Trophoblast cell (in vitro differentiated cells and primary cell): ENCODE data around the gene HPS5.

Experiments used
- DNase-seq, 2 donors: peaks; one replicate each; pipeline ENCODE4 v3.0.0-alpha.2; 2016
- H2AFZ ChIP-seq: 2 replicates; pipeline ENCODE4 v1.6.1; 2013; ENCODE audit warnings: low read length, moderate library complexity, mild to moderate bottlenecking; ENCODE audit not compliant: insufficient read depth, poor library complexity
- H2AK5ac ChIP-seq: 2 replicates; pipeline ENCODE4 v1.6.1; 2013; ENCODE audit warnings: mild to moderate bottlenecking, low read length
- H2BK120ac ChIP-seq: 2 replicates; pipeline ENCODE4 v1.6.1; 2013; ENCODE audit warnings: low read length, mild to moderate bottlenecking, moderate library complexity; ENCODE audit not compliant: insufficient read depth, poor library complexity
- H2BK12ac ChIP-seq: 2 replicates; pipeline ENCODE4 v1.6.1; 2013; ENCODE audit warnings: mild to moderate bottlenecking, low read length, moderate library complexity
- H2BK5ac ChIP-seq: 2 replicates; pipeline ENCODE4 v1.6.1; 2013; ENCODE audit warnings: low read length, low read depth, moderate library complexity, mild to moderate bottlenecking; ENCODE audit not compliant: poor library complexity
- H3K14ac ChIP-seq: 2 replicates; pipeline ENCODE4 v1.6.1; 2013; ENCODE audit warnings: mild to moderate bottlenecking, low read length
- H3K18ac ChIP-seq: 2 replicates; pipeline ENCODE4 v1.6.1; 2013; ENCODE audit warnings: mild to moderate bottlenecking, low read length
- H3K23ac ChIP-seq: 2 replicates; pipeline ENCODE4 v1.6.1; 2013; ENCODE audit warnings: low read length
- H3K27ac ChIP-seq: 2 replicates; pipeline ENCODE4 v1.5.1; 2013; ENCODE audit warnings: low read depth, mild to moderate bottlenecking, inconsistent platforms, low read length, moderate library complexity
- H3K27me3 ChIP-seq: 2 replicates; pipeline ENCODE4 v1.6.1; 2013; ENCODE audit warnings: inconsistent platforms, mild to moderate bottlenecking, low read length, moderate library complexity; ENCODE audit not compliant: insufficient read depth
- H3K36me3 ChIP-seq, 2 experiments: 1 replicate in 1 of 2; 2 replicates in 1 of 2; pipeline ENCODE4 v1.6.1; 2013; ENCODE audit warnings: low read length in 2 of 2, mild to moderate bottlenecking in 2 of 2, moderate library complexity in 1 of 2; ENCODE audit not compliant: insufficient read depth in 2 of 2, control insufficient read depth in 1 of 2
- H3K4ac ChIP-seq: 2 replicates; pipeline ENCODE4 v1.6.1; 2013; ENCODE audit warnings: low read depth, mild to moderate bottlenecking, low read length, moderate library complexity
- H3K4me1 ChIP-seq, 2 experiments: 1 replicate in 1 of 2; 2 replicates in 1 of 2; pipeline ENCODE4 v1.6.1; 2013; ENCODE audit warnings: low read length in 2 of 2, mild to moderate bottlenecking in 2 of 2, moderate library complexity in 1 of 2; ENCODE audit not compliant: insufficient read depth in 2 of 2, control insufficient read depth in 1 of 2
- H3K4me2 ChIP-seq: 2 replicates; pipeline ENCODE4 v1.6.1; 2013; ENCODE audit warnings: inconsistent platforms, mild to moderate bottlenecking, low read length, moderate library complexity
- H3K4me3 ChIP-seq: 2 replicates; pipeline ENCODE4 v1.5.1; 2013; ENCODE audit warnings: mild to moderate bottlenecking, low read depth, low read length, inconsistent platforms
- H3K79me1 ChIP-seq: one replicate; pipeline ENCODE4 v1.6.1; 2013; ENCODE audit warnings: low read length
- H3K79me2 ChIP-seq: 2 replicates; pipeline ENCODE4 v1.6.1; 2013; ENCODE audit warnings: low read length, mild to moderate bottlenecking; ENCODE audit not compliant: control insufficient read depth, insufficient read depth, poor library complexity
- H3K9ac ChIP-seq: 2 replicates; pipeline ENCODE4 v1.6.1; 2013; ENCODE audit warnings: mild to moderate bottlenecking, low read length
- H3K9me3 ChIP-seq: 2 replicates; pipeline ENCODE4 v1.6.1; 2013; ENCODE audit warnings: low read depth, mild to moderate bottlenecking, control low read depth, inconsistent platforms, low read length; ENCODE audit not compliant: insufficient read depth
- H4K12ac ChIP-seq: 2 replicates; pipeline ENCODE4 v1.6.1; 2013; ENCODE audit warnings: low read depth, mild to moderate bottlenecking, low read length, moderate library complexity
- H4K8ac ChIP-seq: 2 replicates; pipeline ENCODE4 v1.6.1; 2013; ENCODE audit warnings: low read depth, mild to moderate bottlenecking, low read length, moderate library complexity
- H4K91ac ChIP-seq: one replicate; pipeline ENCODE4 v1.6.1; 2013; ENCODE audit warnings: low read depth, mild to moderate bottlenecking, low read length, moderate library complexity
- WGBS: extraction: QIAGEN DNeasy Blood & Tissue Kit; methylation state at CpG from one replicate; pipeline ENCODE4 v1.1.7; 2013; ENCODE audit warnings: missing lambda C conversion rate; ENCODE audit not compliant: insufficient read length, insufficient coverage; ENCODE audit errors: extremely low coverage; 5-methylcytosine and 5-hydroxymethylcytosine counted together

HPS5 gene

GRCh38 chr11:18361154-18361553 is 39.2 kb upstream of the HPS5 start:
- H3K9ac ChIP-seq, result no peak overlapping the region
- no peak overlapping the region for H4K91ac ChIP-seq
- H3K18ac ChIP-seq, result no peak overlapping the region
- no peak overlapping the region for H3K4ac ChIP-seq
- H3K27me3 ChIP-seq, result no peaks in the 10 kb centered on the region
- H3K79me1 ChIP-seq, result no peaks in the 10 kb centered on the region
- no peak overlapping the region for H3K14ac ChIP-seq
- no peak overlapping the region for H2AFZ ChIP-seq
- no peak overlapping the region for H2BK12ac ChIP-seq
- H3K36me3 ChIP-seq, result peaks cover 31% of the 10 kb centered on the region in 2 experiments
- H3K4me2 ChIP-seq, result no peak overlapping the region
- DNase-seq, result peak; percentile 67 to 90
- no peak overlapping the region for H3K23ac ChIP-seq
- H3K9me3 ChIP-seq, result no peaks in the 10 kb centered on the region
- no peaks in the 10 kb centered on the region for H3K79me2 ChIP-seq
- H2BK5ac ChIP-seq, result no peak overlapping the region
- no peak overlapping the region for H2BK120ac ChIP-seq
- H3K4me1 ChIP-seq, result peaks cover 0 to 2% of the 10 kb centered on the region in 2 experiments
- H3K4me3 ChIP-seq, result no peak overlapping the region
- H4K8ac ChIP-seq, result no peak overlapping the region
- H2AK5ac ChIP-seq, result no peak overlapping the region
- no peak overlapping the region for H3K27ac ChIP-seq
- WGBS, result no CpG with 5 or more reads among the region's 5 CpGs
- no peak overlapping the region for H4K12ac ChIP-seq

GRCh38 chr11:18358646-18359045 is 36.7 kb upstream of the HPS5 start:
- no peaks in the 10 kb centered on the region for H3K9me3 ChIP-seq
- H3K9ac ChIP-seq, result no peak overlapping the region
- no peak overlapping the region for H4K12ac ChIP-seq

GRCh38 chr11:18352581-18352980 is 30.6 kb upstream of the HPS5 start:
- peaks cover 20 to 22% of the 10 kb centered on the region in 2 experiments for H3K36me3 ChIP-seq

More at GRCh38 chr11:18358646-18359045, 36.7 kb upstream of the HPS5 start:
- Histone ChIP-seq H3K23ac (no peak overlapping the region), H2BK5ac (no peak overlapping the region), H2AK5ac (no peak overlapping the region), H3K18ac (no peak overlapping the region), H3K27ac (no peak overlapping the region), H3K79me1 (no peaks in the 10 kb centered on the region), H2BK120ac (no peak overlapping the region), H3K14ac (no peak overlapping the region), H3K27me3 (no peaks in the 10 kb centered on the region), H3K4me3 (no peak overlapping the region), H3K36me3 (peaks cover 26 to 29% of the 10 kb centered on the region in 2 experiments), H2AFZ (no peak overlapping the region), H3K4me1 (peaks cover 0 to 2% of the 10 kb centered on the region in 2 experiments), H3K4me2 (no peak overlapping the region), H4K91ac (no peak overlapping the region), H4K8ac (no peak overlapping the region), H3K4ac (no peak overlapping the region), H3K79me2 (no peaks in the 10 kb centered on the region), H2BK12ac (no peak overlapping the region)
- WGBS, result no CpG with 5 or more reads among the region's 4 CpGs
- no peak for DNase-seq

GRCh38 chr11:18347471-18348125 is 25.7 kb upstream of the HPS5 start:
- no peaks in the 10 kb centered on the region for H3K79me1 ChIP-seq
- no peak overlapping the region for H3K9ac ChIP-seq
- H3K4ac ChIP-seq, result no peak overlapping the region
- H3K4me3 ChIP-seq, result no peak overlapping the region
- H3K79me2 ChIP-seq, result no peaks in the 10 kb centered on the region
- no peaks in the 10 kb centered on the region for H3K27me3 ChIP-seq
- no peak overlapping the region for H3K14ac ChIP-seq
- peaks cover 25 to 31% of the 10 kb centered on the region in 2 experiments for H3K36me3 ChIP-seq
- H2BK120ac ChIP-seq, result no peak overlapping the region
- H2BK5ac ChIP-seq, result no peak overlapping the region
- no peak overlapping the region for H2BK12ac ChIP-seq
- no peaks in the 10 kb centered on the region for H3K4me1 ChIP-seq
- no peak overlapping the region for H3K23ac ChIP-seq
- no peak for DNase-seq
- H2AK5ac ChIP-seq, result no peak overlapping the region
- H4K8ac ChIP-seq, result no peak overlapping the region
- WGBS, result no CpG with 5 or more reads among the region's 5 CpGs
- no peak overlapping the region for H2AFZ ChIP-seq
- no peak overlapping the region for H4K12ac ChIP-seq
- H3K4me2 ChIP-seq, result no peak overlapping the region
- H3K18ac ChIP-seq, result no peak overlapping the region
- H3K9me3 ChIP-seq, result no peaks in the 10 kb centered on the region
- H3K27ac ChIP-seq, result no peak overlapping the region
- H4K91ac ChIP-seq, result no peak overlapping the region

More at GRCh38 chr11:18352581-18352980, 30.6 kb upstream of the HPS5 start:
- WGBS, result no CpG with 5 or more reads among the region's 3 CpGs
- Histone ChIP-seq H2AK5ac (no peak overlapping the region), H3K9me3 (no peaks in the 10 kb centered on the region), H3K4ac (no peak overlapping the region), H3K18ac (no peak overlapping the region), H4K91ac (no peak overlapping the region), H4K12ac (no peak overlapping the region), H3K4me2 (no peak overlapping the region), H2AFZ (no peak overlapping the region), H2BK12ac (no peak overlapping the region), H3K4me3 (no peak overlapping the region), H3K23ac (no peak overlapping the region), H2BK120ac (no peak overlapping the region), H3K4me1 (no peaks in the 10 kb centered on the region), H3K9ac (no peak overlapping the region), H3K27me3 (no peaks in the 10 kb centered on the region), H3K79me1 (no peaks in the 10 kb centered on the region), H3K79me2 (no peaks in the 10 kb centered on the region), H3K14ac (no peak overlapping the region), H3K27ac (no peak overlapping the region), H4K8ac (no peak overlapping the region), H2BK5ac (no peak overlapping the region)
- DNase-seq, result peak in 1 of 2 donors; percentile 45
